ENCODE measurements around the gene PPP3R1.
"Not testable (repeated sequence)": the region's sequence is repeated elsewhere in the genome, so short reads cannot be mapped to it uniquely, and the experiment has no call there.

The PPP3R1 gene

DNA sequence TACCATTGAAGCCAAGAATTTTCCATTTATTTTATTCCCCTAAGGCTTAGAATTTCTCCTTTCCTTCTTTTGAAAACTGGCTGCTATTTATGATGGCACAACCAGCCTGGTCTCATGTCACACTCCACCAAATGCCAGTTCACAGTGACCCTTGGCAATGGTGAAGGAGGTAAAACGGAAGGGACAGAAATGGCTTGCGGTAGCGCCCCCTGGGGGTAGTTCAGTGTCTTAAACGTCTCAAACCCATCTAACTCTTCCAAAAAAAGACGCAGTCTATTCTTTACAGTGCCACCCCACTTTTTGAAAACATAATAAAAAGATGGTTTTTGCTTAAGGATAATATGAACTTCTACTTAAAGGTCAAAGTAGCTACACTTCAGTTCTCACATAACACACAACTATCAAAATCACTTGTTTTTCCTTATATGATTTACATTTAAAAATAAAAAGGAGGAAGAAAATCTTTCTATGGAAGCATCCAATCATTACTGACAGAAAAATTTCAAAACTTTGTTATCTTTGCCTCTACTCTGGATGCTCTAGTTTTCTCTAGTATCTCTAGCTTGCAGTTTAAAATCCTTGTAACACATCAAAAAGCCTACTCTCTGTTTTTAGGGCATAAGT lies 66.7 kb downstream of the PPP3R1 start:
- peak; percentile 20 for DNase-seq

DNA sequence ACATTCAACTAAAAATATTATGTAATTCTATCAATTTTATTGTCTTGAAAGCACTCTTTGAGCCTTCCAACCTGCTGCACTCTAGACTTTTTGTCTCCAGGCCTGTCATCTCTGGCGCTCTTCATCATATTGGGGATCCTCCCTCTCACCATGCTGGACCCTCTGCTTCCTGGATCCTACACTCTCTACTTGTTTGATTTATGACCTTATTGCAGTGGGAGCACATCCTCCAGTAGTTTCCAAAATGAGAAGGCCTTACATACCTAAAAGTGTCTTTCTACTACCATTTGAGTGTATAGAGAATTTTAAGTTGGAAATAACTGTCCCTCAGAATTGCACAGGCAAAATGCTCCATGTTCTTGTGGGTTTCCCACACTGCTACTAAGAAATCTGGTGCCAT lies 69.4 kb downstream of the PPP3R1 start:
- no peak for DNase-seq

DNA sequence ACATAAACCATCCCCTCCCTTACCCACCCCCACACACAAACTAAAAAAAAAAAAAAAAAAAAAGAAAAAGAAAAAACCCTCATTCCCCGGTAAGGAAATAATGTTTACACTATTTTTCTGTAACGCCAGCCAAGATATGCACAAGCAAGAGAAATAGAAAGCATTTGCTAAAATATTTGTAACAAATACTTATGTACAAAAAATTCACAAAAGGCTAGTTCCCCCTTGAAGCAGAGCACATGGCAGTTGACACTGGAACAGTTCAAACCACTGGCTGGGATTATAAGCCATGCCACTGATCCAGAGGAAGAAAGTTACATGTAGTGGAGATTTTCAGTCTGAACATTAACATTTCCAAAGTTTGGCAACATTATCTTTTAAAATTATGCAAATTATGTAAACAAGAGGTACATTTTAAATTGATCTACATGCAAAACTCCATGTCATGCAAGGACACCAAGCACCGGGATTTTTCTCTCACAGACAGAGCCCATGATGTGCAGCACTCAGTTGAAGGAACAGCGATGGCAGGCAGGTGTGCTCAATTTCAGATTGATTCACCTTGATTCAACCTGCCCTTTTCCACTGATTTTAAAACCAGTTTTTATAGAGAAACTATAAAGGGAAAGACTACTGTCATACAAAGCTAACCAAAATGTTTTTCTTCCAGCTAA lies 73.2 kb downstream of the PPP3R1 start:
- DNase-seq = no peak

DNA sequence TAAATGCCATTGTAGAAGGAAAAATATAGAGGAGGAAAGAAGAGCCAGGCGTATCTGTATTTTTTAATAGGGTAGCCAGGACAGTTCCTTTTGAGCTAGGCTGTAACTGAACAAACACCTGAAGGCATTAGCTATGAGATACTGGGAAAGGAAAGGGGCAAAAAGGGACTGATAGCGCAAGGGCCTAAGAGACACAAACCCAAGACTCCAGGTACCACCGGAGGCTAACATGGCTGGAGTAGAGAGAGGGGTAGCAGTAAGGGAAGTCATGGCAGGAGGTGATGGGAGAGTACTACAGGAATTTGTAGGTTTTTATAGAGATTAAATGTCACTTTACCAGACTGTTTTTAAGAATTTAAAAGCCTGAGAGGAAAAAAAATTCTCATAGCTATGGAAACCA lies 73.9 kb downstream of the PPP3R1 start:
- no peak for DNase-seq

DNA sequence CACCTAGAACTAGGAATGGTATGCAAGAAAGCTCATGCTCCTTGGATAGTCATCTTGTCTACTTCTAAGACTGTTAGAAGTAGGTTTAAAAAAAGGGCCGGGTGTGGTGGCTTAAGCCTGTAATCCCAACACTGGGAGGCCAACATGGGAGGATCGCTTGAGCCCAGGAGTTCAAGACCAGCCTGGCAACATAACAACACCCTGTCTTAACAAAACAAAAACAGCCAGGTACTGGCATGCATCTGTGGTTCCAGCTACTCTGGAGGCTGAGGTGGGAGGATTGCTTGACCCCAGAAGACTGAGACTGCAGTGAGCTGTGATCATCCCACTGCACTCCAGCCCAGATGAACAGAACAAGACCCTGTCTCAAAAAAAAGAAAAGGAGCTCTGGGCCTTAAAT lies 74.8 kb downstream of the PPP3R1 start:
- DNase-seq = no peak

DNA sequence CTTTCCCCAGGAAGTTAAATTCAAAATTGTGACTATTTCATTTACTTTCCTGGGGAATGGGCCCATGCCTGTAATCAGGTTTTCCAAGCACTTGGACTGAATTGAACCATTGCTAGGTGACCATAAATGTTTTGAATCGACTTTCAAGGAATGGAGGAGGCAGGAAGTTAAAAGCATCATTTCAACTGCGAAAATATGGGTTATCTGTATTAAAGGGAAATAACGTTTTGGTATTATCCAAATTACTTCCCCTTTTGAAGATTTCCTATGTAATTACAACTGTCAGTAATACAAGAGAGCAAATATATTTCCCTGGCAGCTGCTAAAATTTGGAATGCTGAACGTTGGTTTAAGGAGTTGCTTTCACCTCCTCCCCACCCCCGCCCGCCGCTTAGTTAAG lies 75.7 kb downstream of the PPP3R1 start:
- no peak for DNase-seq

DNA sequence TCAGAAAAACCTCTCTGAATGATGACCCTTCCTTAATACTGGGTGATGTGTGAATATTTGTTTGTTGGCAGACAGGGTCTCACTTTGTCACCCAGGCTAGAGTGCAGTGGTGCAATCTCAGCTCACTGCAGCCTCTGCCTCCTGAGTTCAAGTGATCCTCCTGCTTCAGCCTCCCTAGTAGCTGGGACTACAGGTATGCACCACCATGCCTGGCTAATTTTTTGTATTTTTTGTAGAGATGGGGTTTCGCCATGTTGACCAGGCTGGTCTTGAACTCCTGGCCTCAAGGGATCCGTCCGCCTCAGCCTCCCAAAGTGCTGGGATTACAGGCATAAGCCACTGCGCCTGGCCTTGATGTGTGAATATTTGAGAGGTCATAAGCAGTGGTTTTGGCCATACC lies 77.1 kb downstream of the PPP3R1 start:
- DNase-seq = not testable (repeated sequence)

DNA sequence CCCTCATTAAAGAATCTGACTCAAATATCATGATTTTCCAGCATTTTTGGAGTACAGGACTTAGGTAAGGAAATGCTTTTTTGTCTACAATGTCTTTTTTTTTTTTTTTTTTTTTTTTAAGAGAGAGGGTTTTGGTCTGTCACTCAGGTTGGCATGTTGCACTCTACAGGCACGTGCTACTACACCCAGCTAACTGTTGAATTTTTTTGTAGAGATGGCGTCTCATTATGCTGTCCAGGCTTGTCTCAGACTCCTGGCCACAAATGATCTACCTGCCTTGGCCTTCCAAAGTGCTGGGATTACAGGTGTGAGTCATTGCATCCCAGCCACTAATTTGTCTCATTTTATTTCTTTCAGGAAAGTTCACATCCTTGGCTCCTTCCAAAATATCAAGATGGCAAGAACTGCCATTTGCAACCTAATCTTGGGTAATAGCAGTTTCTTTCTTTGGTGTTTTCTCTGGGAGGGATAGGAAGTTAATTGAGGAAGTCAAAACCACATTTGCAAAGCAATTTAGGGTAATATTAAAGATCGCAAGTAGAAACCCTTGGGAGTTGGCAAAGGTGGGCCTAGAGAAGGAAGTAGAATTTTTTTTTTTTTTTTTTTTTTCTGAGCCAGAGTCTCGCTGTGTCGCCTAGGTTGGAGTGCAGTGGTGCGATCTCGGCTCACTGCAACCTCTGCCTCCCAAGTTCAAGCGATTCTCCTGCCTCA lies 79.2 kb downstream of the PPP3R1 start:
- peak; percentile 39 for DNase-seq

DNA sequence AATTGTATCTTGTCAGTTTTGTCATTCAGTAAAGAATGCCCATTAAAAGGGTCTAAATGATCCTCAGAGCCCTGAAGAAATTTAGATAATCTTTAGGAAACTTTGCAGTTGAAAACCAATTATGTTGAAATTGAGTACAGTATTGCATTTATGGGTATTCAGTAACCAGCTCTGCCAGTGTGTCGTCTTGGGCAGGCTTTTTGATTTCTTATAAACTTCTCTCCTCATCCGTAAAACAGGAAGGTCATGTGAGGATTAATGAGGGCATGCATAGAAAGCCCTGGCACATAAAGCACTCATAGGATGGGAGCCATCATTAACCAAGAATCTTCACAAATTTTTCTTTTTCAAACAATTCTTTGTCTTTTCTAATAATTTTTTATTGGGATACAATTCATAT lies 79.8 kb downstream of the PPP3R1 start:
- DNase-seq = no peak

DNA sequence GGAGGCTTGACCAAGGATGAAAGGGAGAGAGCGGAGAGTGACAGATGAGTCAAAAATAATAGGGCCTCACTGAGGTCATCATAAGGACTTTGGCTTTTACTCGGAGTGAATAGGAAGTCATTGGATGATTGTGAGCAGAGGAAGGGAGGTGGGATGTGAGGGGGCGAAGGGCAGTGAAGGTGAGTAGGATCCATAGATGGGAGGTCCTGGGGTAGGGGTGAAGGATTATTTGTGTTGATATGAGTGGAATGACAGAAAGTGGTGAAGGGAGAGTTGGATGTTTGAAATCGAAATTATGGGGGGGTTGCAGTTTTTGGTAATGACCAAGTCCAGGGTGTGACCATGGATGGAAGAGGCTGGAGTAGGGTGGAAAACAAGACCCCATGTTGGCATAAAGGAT lies 80.6 kb downstream of the PPP3R1 start:
- no peak for DNase-seq

DNA sequence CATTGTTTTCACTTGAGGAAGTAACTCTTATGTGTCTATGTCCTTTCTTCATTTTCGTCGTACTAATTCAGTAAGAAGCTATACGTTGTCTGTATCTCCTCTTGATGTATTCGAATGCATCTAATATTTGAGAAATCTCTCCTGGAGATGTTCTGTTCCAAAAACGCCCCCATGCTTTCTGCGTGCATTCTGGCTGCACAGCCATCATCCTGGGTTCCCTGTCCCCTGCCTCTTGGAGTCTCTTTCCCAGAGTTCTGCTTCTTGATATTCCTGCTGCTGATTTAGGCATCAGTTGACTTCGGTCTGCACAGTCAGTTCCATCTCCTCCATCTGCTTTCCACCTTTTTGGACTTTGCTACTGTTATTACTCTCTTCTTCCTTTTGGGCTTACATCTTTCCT lies 81.2 kb downstream of the PPP3R1 start:
- DNase-seq = no peak

DNA sequence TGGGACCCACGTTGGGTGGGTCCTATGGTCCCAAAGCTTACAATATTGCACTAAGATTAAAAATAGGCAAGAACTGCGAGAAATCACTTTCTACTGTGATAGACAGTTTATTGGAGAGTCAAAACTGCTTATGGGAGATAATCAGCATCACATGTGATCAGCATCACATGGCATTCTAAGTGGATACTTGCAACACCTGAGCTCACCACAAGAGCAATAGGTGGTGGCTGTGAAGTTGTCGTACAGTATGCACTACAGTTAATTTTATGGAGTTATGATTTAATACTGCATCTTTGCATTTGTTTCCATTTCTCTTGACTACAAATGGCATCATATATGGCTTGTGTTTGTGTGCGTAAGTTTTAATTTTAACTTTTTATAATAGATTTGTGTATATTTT lies 83.0 kb downstream of the PPP3R1 start:
- no peak for DNase-seq

DNA sequence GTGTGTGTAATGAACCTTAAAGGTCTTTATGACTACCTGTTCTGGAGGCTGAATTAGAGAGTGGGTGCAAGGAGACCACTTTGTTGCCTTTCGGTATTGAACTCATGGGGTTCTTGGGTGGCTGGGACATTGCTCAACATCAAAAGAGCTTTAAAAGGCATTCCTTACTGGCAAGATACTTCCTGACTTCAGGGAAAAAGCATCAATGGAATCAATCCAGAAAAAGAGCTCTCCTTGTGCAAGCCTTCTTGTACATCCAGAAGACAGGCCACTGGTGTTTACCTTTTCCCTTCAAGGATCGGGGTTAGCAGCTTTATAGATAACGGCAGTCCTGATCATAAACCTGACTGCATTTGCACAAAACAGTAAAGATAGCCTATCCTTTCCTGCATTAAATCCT lies 85.1 kb downstream of the PPP3R1 start:
- no peak for DNase-seq

DNA sequence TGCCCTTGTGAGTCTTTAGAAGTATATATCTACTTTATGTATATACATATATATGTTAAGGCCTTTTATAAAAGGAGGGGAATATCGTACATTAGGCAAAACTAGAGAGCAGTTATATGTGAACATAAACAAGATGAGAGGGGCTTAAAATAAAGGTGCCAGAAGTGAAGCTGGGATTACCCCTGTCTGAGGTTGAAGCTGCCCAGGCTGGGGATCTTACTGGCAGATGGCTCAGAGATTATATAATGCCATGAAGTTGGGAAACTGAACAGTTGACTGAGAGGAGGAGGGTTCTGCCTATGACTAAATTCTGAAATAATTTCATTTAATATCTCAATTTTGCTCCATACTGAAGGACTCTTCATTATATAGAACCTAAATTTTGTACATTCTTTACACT lies 88.7 kb downstream of the PPP3R1 start:
- no peak for DNase-seq

DNA sequence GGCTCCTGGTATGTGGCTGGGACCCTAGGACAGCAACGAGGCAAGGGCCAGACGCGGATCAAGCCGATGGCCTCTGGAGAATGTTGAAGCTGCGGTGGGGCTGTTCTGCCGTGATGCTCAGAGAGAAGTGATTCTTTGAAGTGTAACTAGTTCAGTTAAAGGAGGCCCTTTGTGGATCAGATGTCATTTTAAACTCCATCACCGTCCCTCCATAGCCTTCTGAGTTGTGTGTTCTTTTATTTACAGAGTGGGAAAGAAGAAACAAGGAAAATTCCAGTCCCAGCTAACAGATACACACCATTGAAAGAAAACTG lies 94.2 kb downstream of the PPP3R1 start:
- no peak for DNase-seq

DNA sequence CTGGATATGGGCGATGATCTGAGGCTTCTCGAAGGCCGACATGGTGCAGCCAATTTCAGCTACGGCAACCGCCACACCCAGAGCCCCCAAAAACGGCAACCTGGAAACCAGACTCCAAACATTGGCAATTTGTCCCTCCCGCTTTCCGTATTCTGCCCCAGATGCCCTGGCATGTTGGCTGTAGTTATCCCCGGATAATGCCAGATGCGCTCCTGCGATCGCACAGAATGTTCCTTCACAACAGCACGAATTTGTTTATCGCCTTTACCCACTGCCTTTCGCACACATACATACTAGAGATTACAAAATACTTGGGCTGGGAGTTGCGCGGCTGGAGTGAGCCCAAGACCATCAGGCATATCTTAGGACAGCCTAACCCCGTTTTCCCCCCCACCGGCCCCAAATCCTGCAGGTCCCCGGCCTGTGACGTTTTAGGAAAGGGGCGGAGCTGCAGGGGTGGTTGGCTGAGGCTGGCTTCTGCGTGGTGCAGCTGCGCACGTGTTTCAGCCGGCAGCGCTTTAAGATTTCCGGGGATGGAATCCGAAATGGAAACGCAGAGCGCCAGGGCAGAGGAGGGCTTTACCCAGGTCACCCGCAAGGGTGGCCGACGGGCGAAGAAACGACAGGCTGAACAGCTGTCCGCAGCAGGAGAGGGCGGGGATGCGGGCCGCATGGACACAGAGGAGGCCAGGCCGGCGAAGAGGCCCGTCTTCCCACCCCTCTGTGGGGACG lies 94.8 kb downstream of the PPP3R1 start, which contains the start of gene PNO1:
TSS of gene PNO1 (plus strand) at position 487 of the 732 bp plus-strand sequence. CDS start at position 534, 47 bp downstream.
- DNase-seq = peak; percentile 99

DNA sequence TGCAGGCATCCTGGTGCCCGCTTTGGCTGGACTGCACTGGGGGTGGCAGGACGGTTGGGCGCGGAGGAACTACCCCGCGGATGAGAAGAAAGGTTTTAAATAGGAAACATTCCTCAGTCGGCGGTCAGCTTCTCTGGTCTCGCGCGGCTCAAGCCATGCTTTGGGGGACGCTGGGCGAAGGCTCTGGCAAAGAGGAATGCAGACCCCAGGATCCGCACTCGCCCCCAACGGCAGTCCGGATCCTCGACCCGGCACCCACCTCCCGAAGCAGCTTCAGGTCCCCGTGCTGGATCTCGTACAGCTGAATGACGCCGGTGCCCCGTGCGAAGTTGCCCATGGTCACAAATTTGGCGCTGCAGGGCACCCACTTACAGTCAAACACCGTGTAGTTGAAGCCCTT lies 95.3 kb downstream of the PPP3R1 start:
- DNase-seq = no peak

DNA sequence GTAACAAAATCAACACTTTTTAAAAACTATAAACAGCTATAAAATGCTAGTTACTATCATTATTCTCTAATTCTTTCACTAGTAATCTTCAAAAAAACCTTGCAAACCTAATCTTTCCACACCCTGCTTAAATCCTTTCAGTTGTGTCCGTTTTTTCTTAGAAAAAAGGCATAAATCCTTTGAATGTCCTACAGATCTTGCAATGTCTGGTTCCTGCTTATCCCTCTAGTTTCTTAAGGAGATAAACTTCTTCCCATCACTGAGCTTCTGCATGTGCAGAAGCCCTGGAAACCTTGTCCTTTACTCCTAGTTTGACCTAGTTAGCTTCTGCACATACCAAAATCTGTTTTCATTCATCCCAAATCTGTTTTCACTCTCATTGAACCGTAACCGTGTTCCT lies 95.9 kb downstream of the PPP3R1 start:
- no peak for DNase-seq

DNA sequence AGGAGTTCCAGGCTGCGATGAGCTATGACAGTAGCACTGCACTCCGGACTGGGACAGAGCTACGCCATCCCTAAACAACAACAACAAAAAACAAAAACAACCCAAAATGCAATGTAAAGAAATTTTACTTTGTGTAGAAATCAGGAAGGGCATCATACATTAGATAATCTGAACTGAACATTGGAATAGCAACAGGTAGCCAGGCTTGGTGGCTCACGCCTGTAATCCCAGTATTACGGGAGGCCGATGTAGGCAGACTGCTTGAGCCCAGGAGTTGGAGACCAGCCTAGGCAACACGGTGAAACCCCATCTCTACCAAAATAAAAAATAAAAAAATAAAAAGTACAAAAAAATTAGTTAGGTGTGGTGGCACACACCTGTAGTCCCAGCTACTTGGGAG lies 96.7 kb downstream of the PPP3R1 start:
- no peak for DNase-seq

DNA sequence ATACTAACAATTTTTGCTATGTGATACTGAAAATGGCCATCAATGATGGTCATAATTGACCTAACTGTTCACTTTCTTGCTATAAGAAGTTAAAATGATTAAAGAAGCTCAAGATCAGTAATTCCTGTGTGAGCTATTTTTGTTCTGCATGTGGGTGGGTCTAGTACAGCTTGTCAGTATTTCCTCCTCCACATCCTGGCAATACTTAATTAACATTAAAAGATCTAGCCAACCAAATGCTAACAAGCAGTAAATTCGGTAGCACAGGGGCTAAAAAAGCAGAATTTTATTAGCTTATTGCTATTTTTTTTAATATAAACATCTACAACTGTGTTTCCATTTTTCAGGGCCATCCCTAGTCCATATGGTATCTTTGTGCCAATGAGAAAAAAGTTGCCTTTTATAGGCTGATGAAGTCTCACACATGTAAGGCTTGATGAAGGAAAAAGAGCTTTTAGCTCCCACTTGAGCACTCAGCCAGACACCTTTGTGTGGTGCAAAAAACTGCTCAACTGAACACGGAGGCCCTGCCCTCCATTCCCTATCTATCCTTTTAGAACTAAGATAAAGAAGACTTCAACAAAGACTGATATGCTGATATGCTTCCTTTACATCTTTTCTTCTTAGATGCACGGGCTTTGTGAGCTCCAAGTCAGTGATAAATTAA lies 99.5 kb downstream of the PPP3R1 start:
- DNase-seq = no peak

DNA sequence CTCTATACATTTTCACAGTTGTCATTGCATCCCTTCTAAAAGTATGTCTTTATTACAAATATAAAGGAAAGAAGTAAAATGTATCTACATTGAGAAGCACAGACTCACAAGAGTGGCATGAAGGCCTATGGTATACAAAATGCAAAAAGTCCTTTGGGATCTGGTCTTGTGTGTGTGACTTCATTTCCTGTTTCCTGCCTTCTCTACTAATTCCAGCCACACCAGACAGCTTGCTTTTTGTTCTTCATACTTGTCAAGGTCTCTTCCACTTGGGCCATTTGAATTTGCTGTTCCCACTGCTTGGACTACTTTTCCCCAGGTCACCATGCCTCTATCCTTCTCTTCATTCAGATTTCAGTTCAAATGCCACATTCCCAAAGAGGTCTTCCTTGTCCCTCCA lies 101.3 kb downstream of the PPP3R1 start:
- no peak for DNase-seq

DNA sequence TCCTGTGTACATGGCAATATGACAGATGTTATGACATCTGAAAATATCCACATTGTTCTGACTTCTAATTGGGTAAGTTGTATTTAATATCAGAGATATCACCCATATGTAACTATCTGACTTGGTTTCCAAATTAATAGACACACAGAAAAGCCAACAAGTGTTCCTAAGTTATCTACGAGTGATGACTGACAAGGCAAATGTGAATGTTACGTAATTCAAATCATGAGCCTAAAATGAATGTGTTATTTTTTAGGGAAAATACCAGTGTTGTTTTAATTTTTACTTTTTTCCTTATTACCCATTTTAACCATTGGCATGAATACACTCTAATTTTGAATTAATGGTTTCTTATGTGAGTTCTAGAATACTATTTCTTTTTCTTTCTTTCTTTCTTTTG lies 110.5 kb downstream of the PPP3R1 start:
- DNase-seq = no peak
